Measurements from ENCODE around the gene NELL1. TPM values are rescaled to one million over a fixed set of nuclear protein-coding genes. Genes with fewer than 3 reads are reported as not detected.

Gene NELL1
- total and polyA plus RNA-seq, 12 donors = 0.11 to 0.39 (median 0.24) TPM; not detected in 9

GRCh38 chr11:20839231-20839630, 169.8 kb downstream of the NELL1 start:
- Histone ChIP-seq H3K9me3 (replicated peaks in 1 of 3) (no peaks in the 10 kb centered on the region), H3K27me3 (no peaks in the 10 kb centered on the region), H3K36me3 (replicated peaks in 1 of 2) (no peaks in the 10 kb centered on the region), H3K4me1 (replicated peaks in 1 of 2) (no peaks in the 10 kb centered on the region), H3K4me3 (no peak overlapping the region), H3K27ac (no peak overlapping the region)
- no peak for TF ChIP-seq CTCF (IDR thresholded peaks at IDR 0.05)
- TF ChIP-seq POLR2A (IDR thresholded peaks at IDR 0.05) = no peak
- intact Hi-C loops (cut with DNase I) = no loop called here
- DNase-seq = no peak
- 37 to 46% (median 40%) methylated on average over 3 of the region's 3 CpGs for WGBS, 4 donors

- H3K36me3 ChIP-seq (replicated peaks in 1 of 2) = no peaks in the 10 kb centered on the region
- DNase-seq = peak in 1 of 7 donors; percentile 58
- 52 to 83% (median 68%) methylated on average over 1 of the region's 1 CpG for WGBS, 4 donors
- no peaks in the 10 kb centered on the region for H3K27me3 ChIP-seq
- no peak overlapping the region for H3K4me3 ChIP-seq
- no peak overlapping the region for H3K27ac ChIP-seq
- no peaks in the 10 kb centered on the region for H3K4me1 ChIP-seq (replicated peaks in 1 of 2)
- intact Hi-C loops (cut with DNase I) = no loop called here
- H3K9me3 ChIP-seq (replicated peaks in 1 of 3) = no peaks in the 10 kb centered on the region
- TF ChIP-seq POLR2A (IDR thresholded peaks at IDR 0.05) (no peak), CTCF (IDR thresholded peaks at IDR 0.05) (no peak)
Observed at GRCh38 chr11:20840341-20840740, 171.0 kb downstream of the NELL1 start.

GRCh38 chr11:20844216-20844615, 174.8 kb downstream of the NELL1 start:
- TF ChIP-seq CTCF (IDR thresholded peaks at IDR 0.05) (no peak), POLR2A (IDR thresholded peaks at IDR 0.05) (no peak)
- Histone ChIP-seq H3K4me1 (replicated peaks in 1 of 2) (no peaks in the 10 kb centered on the region), H3K4me3 (no peak overlapping the region), H3K9me3 (replicated peaks in 1 of 3) (no peaks in the 10 kb centered on the region), H3K27ac (peak overlapping the region in 1 of 5 donors; percentile 16), H3K27me3 (no peaks in the 10 kb centered on the region), H3K36me3 (replicated peaks in 1 of 2) (no peaks in the 10 kb centered on the region)
- WGBS, 4 donors = 72 to 86% (median 77%) methylated on average over 2 of the region's 2 CpGs
- intact Hi-C loops (cut with DNase I) = no loop called here
- DNase-seq = peak in 1 of 7 donors; percentile 27

- Histone ChIP-seq H3K9me3 (replicated peaks in 1 of 3) (no peaks in the 10 kb centered on the region), H3K27ac (peak overlapping the region in 1 of 5 donors; percentile 16), H3K36me3 (replicated peaks in 1 of 2) (no peaks in the 10 kb centered on the region), H3K27me3 (no peaks in the 10 kb centered on the region), H3K4me1 (replicated peaks in 1 of 2) (no peaks in the 10 kb centered on the region), H3K4me3 (no peak overlapping the region)
- intact Hi-C loops (cut with DNase I) = no loop called here
- 67 to 84% (median 71%) methylated on average over 2 of the region's 2 CpGs for WGBS, 4 donors
- TF ChIP-seq CTCF (IDR thresholded peaks at IDR 0.05) (no peak), POLR2A (IDR thresholded peaks at IDR 0.05) (no peak)
- no peak for DNase-seq
Observed at GRCh38 chr11:20844630-20845029, 175.2 kb downstream of the NELL1 start.

Measured in adrenal gland (tissue), 12 donors.